GM19099 (cell line): ENCODE data around the gene SCN1B.

Source experiments
- POLR2A ChIP-seq: IDR thresholded peaks from 3 replicates; pipeline ENCODE4 v1.6.1; 2011; ENCODE audit warnings: low read depth; ENCODE audit not compliant: insufficient read length; ENCODE audit errors: extremely low read depth

Gene SCN1B

GRCh38 chr19:35011737-35012682 is 18.3 kb upstream of the SCN1B start:
- TF ChIP-seq POLR2A = no peak

DNA sequence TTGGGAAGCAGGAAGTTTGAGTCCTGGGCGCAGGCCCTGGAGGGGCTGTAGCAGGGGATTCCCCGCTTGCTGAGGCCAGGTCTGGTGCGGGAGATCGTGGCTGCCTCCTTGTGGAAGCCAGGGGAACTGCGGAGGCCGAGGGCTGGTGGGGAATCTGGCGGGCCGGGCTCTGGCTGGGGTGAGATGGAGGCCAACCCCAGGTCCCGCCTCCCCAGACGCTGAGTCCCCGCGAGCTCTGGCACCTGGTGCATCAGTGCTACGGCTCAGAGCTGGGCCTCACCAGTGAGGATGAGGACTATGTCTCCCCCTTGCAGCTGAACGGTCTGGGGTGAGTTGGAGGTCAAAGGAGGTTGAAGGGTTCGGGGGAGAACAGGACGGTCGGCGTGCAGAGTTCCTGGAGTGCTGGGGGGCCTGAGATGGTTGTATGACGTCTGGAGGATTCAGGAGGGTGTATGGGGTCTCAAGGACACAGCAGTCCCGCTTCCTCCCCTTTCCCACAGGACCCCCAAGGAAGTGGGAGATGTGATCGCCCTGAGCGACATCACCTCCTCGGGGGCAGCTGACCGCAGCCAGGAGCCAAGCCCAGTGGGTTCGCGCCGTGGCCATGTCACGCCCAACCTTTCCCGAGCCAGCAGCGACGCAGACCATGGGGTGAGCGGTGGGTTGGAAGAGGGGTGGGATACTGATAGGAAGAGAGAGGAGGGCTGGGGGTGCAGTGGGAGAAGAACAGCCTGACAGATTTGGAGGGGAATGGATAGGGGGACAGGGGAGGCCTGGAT is 17.0 kb upstream of the SCN1B start:
- no peak for TF ChIP-seq POLR2A

GRCh38 chr19:35013820-35014754 is 16.2 kb upstream of the SCN1B start:
- TF ChIP-seq POLR2A = no peak

DNA sequence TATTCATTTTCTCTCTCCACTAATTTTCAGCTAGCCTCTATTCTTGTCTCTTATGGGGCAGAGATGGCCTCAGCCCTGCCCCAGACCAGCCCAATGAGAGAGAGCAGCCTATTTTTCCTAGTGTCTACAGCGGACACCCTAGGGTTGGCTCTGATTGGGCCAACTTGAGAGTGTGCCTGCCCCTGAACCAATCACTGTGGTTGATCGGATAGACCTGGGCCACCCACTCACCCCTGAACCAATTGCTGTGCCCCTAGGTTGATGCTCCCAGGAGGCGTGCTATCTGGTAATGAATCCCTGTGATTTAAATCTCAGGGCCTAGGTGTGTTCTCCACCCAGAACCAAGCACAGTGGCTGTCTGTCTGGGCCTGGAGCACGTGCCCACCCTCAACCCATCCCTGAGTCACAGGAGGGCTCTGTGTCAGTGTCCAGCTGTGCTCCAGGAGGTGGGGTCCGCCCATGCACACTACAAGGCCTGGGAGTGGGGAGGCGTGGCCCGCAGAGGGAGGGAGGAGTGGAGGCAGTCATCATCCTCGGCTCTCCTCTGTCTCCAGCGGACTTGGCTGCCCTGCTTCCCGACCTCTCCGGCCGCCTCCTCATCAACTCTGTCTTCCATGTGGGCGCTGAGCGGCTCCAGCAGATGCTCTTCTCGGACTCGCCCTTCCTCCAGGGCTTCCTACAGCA is 14.9 kb upstream of the SCN1B start:
- TF ChIP-seq POLR2A = no peak

DNA sequence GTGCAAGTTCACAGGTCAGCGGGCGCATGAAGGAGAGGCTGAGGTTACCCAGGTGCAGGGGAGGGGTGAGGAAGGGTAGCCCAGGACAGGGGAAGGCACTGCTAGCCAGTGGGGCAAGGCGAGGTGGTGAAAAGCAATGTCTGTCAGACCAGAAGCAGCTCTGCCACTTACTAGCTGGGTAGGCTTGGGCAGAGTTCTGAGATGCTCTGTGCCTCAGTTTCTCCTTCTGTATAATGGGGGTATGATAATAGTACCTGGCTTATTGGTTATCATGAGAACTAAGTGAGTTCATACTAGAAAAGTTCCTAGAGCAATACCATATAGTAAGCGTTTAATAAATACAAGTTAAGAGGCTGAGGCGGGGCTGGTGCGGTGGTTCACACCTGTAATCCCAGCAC is 14.3 kb upstream of the SCN1B start:
- no peak for TF ChIP-seq POLR2A

- TF ChIP-seq POLR2A = no peak
Observed at GRCh38 chr19:35017507-35017906, 12.8 kb upstream of the SCN1B start.

- TF ChIP-seq POLR2A = no peak
Observed at GRCh38 chr19:35018379-35018778, 11.9 kb upstream of the SCN1B start.

DNA sequence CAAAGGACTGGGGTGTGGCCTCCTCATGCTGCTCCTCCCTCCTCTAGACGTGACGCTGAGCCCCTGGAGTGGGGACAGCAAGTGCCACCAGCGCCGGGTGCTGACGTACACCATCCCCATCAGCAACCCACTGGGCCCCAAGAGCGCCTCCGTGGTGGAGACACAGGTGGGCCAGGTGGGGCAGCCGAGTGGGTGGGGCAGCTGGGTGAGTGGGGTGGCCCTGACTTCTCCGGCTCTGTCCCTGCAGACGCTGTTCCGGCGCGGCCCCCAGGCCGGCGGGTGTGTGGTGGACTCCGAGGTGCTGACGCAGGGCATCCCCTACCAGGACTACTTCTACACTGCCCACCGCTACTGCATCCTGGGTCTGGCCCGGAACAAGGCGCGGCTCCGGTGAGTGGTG is 11.1 kb upstream of the SCN1B start:
- TF ChIP-seq POLR2A = no peak

DNA sequence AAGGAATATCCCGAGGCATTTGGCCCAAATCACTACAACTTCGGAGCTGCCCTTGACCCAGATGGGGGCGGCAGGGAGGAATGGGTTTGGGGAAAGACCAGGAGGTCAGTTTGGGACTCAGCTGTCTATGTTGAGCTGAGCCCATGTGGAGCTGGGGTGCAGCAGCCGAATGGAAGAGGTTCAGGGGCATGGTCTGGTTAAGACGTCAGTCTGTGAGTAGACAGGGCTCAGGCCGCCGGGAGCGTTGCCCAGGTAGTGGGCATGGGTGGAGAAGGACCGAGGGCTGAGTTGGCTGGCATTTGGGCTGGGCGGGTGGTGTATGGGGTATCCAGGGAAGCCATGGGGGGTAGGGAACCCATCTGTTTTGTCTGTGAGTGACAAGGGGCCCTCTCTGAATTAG is 9.3 kb upstream of the SCN1B start:
- no peak for TF ChIP-seq POLR2A

- TF ChIP-seq POLR2A = no peak
Observed at GRCh38 chr19:35021596-35021995, 8.7 kb upstream of the SCN1B start.

DNA sequence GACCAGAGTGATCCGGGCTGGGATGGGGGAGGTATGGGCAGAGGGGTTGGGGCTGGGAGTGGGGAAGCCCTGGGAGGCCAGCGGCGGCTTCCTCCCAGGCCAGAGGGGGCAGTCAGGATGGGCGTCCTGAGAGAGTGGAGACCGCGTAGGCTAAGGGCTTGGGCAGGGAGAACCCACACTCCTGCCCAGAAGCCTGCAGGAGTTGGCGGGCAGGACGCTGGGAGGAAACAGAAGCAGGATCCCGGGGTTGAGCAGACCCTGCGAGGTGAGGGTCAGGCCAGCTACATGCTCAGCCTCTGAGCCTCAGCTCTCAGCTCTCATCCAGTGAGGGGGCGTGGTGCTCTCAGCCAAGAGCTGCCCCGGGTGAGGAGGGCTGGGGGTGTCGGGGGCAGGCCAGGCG is 7.8 kb upstream of the SCN1B start:
- no peak for TF ChIP-seq POLR2A

DNA sequence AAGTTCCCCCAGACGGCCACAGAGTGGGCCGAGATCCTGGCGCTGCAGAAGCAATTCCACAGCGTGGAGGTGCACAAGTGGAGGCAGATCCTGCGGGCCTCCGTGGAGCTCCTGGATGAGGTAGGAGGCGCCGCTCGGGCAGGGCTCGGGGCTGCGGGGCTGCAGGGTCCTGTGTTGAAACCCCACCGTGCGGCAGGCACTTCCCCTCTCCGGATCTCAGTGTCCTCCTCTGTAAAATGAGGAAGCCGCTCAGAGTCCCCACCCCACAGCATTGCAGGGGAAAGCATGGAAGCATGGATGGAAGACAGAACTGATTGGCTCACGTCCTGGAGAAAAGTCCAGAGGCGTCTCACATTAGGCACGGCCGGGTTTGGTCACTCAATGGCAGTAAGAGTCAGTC is 6.8 kb upstream of the SCN1B start:
- no peak for TF ChIP-seq POLR2A

GRCh38 chr19:35024095-35024494 is 6.2 kb upstream of the SCN1B start:
- no peak for TF ChIP-seq POLR2A

DNA sequence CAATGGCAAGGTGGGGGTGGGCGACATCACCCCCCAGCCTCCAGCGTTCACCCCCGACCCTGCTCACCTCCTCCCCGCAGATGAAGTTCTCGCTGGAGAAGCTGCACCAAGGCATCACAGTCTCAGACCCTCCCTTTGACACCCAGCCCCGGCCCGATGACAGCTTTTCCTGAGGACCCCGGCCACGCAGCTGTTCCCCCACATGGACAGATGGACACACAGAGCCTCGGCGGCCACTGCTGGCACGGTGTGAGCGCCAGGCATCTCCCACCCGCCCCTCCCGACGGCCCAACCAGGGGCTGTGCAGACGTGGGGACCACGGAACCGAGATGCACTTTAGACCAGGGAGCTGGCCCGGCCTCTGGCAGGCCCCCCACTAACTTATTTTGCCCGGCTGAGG is 4.3 kb upstream of the SCN1B start:
- TF ChIP-seq POLR2A = no peak
